Esophagus muscularis mucosa (tissue), 4 donors: ENCODE data around the gene FURIN.

ENCODE experiments used
- CTCF ChIP-seq, 3 experiments: fragments of 200-600 bp in 2 of 3; fragments of 450-650 bp in 1 of 3; sonication (generic) in 2 of 3; IDR thresholded peaks; one replicate each; pipeline ENCODE4 v1.5.1; 2017 to 2019; ENCODE audit warnings: antibody characterized with exemption in 3 of 3, mild to moderate bottlenecking in 2 of 3, moderate library complexity in 1 of 3
- EP300 ChIP-seq: sonication (generic); formaldehyde crosslinking; IDR thresholded peaks from one replicate; pipeline ENCODE4 v1.6.1; 2017; ENCODE audit warnings: antibody characterized with exemption
- POLR2A ChIP-seq: fragments of 450-650 bp; IDR thresholded peaks from one replicate; pipeline ENCODE4 v1.6.1; 2017; ENCODE audit warnings: antibody characterized with exemption, moderate library complexity, mild to moderate bottlenecking, low read depth

GRCh38 chr15:90844696-90845095 is 23.7 kb upstream of the FURIN start:
- TF ChIP-seq CTCF (IDR thresholded peaks at IDR 0.05): no peak
- TF ChIP-seq EP300: no peak
- TF ChIP-seq POLR2A: no peak
